NCI-H524 treated with DMSO at 0.1 percent for 48 hours (cell line): Measurements from ENCODE around the gene OVCH1.
"Not testable (repeated sequence)": the region's sequence is repeated elsewhere in the genome, so short reads cannot be mapped to it uniquely, and the experiment has no call there.

Experiments
- DNase-seq: peaks from one replicate; lab custom pipeline; 2025; lab: John Stamatoyannopoulos, UW

Gene OVCH1

DNA sequence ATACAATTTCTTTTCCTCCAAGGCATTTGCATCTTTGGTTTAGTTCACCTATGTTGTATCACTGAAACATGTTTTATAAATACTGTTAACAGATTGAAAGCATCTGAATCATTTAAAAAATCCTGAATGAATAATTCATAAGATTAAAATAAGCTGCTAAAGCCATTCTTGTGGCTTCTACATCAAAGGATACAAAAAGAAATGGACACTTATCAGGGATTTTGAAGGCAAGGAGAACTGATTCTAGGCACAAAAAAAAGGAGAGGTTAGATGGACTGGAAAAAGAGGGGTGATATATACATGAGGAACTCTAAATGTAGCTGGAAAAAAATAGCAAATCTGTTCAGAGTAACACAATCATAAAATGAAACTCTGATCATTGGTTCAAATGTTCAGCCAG lies 5.8 kb upstream of the OVCH1 start:
- no peak for DNase-seq

DNA sequence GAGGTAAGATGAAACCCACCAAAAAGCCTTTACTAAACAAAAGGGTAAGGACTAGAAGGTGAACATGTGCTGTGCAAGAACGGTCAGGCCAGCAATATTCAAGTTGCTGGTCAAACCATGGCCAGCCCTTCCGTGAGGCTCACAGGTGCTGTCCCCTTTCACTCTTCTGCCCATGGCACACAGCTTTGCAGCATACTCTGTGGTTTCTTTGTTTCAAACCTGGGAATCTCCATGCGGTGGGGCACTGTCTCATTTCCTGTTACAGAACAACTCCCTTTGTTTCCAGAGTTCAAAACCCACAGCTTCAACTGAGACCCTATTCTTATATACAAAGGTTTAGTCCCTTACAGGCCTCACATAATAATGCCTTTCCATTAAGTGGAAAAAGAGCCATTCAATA lies 1.7 kb upstream of the OVCH1 start:
- DNase-seq, result no peak

- DNase-seq, result no peak
Measured at GRCh38 chr12:29492891-29493290, 4.6 kb downstream of the OVCH1 start.

DNA sequence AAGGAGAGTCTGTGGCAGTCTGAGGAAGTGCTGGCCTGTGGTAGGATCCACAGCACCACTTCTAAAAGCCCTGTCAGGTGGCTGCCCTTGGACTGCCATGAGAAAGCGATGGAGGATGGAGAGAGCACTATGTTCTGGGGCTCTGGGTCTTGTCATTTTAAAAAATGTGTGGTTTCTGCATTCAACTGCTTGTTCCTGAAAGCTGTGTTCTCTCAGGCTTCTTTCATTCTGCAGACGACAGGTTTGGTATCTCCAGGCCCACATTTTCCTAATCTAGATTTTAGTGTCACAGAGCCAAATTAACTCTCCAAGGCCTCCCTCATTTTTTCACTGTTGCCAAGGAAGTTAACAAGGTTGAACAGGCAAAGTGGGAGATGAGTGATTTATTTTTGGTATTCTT lies 10.5 kb downstream of the OVCH1 start:
- no peak for DNase-seq

- DNase-seq, result no peak
Measured at GRCh38 chr12:29463198-29463597, 34.3 kb downstream of the OVCH1 start.

DNA sequence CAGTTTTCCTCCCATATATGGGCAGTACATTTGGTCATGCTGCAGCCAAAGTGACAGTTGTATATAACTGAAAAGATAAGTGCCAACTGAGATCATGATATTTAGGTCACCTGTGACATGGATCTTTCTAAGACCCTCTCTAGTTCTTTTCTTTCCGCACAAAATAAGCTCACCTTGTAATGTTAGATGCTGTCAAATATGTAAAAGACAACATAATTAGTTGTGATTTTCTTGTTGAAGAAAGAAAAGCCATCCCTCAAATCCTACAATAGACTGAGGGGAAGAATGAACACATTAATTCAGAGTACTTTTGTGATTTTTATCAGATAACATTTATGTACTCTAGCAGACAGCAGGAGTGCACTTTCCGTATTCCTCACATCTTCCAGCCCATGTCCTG lies 37.4 kb downstream of the OVCH1 start:
- no peak for DNase-seq

- no peak for DNase-seq
Measured at GRCh38 chr12:29455087-29455486, 42.4 kb downstream of the OVCH1 start.

- DNase-seq, result no peak
Measured at GRCh38 chr12:29451888-29452287, 45.6 kb downstream of the OVCH1 start.

DNA sequence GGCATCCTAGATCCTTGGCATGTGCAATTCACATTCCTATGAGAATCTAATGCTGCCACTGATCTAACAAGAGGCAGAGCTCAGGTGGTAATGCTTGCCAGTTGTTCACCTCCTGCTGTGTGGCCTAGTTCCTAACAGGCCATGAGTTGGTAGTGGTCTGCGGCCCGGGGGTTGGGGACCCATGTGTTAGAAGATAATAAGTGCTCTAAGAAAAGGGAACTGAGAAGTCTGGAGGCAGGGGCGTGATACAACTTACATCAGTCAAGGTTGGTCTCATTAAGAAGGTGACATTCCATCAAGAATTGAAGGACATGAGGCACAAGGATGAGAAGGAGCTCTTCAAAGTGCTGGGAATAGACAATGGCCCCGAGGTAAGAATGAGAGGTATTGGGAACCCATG lies 49.3 kb downstream of the OVCH1 start:
- DNase-seq, result no peak

DNA sequence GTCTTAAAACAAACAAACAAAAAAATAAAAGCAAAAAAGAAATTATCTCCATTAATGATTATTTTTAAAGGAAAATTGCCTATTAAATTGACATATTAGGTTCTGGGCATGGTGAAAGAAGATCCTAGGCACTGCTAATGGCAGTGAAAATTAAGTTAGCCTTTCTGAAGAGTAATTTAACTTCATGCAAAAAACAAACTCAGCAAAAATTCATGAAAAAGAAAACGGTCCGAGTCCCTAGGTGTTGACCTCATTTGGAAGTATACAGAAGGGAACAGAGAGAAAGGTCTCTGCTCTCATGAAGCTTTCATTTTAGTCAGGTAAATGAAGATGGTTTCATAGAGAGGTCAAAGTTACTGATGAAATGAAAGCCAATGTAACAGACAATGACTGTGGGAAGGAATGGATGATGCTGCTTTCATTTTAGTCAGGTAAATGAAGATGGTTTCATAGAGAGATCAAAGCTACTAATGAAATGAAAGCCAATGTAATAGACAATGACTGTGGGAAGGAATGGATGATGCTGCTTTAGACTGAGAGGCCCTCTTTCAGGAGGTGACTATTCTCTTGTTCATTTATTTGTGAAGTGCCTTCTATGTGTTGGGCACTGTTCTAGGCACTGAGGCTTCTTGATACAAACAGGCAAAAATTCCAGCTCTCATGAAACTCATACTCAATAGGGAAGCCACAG lies 50.1 kb downstream of the OVCH1 start:
- no peak for DNase-seq

DNA sequence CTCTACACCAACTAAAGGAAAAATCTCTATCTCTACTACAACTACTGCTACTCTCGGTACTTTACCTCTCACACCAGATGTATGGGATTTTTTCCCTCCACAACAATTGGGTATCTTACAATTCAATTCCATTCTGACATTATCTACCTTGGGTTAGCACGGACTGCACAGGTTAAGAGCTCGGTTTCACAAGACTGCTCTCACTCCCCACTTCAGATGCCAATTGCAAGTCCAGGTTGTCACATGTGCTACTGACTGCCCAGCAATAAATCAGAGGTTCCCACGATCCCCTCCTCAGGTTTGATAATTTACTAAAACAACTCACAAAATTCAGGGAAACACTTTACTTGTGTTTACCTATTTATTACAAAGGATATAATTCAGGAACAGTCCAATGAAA lies 58.0 kb downstream of the OVCH1 start:
- no peak for DNase-seq

GRCh38 chr12:29438752-29439408 lies 58.6 kb downstream of the OVCH1 start:
- DNase-seq, result no peak

GRCh38 chr12:29437575-29437974 lies 59.9 kb downstream of the OVCH1 start:
- DNase-seq, result no peak

GRCh38 chr12:29436815-29437214 lies 60.7 kb downstream of the OVCH1 start:
- DNase-seq, result not testable (repeated sequence)

DNA sequence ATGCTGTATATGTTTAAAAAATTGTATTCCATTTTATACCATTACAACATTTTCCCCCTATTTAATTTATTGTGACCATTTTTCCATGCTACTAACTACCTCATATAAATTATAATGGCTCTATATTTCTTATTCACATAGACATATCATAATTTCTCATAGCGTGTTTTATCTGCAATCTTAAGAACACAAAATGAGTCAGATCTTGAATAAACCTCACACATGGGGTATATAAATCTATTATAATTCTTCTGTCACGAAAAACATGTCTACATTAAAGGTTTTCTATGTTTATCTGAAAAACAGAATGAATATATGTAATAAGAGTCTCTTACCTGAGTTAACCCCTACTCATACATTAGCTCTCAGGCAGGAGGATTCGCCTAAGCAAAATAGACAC lies 66.0 kb downstream of the OVCH1 start:
- no peak for DNase-seq

- no peak for DNase-seq
Measured at GRCh38 chr12:29430716-29431044, 66.8 kb downstream of the OVCH1 start.

GRCh38 chr12:29429999-29430715 lies 67.3 kb downstream of the OVCH1 start:
- DNase-seq, result no peak

DNA sequence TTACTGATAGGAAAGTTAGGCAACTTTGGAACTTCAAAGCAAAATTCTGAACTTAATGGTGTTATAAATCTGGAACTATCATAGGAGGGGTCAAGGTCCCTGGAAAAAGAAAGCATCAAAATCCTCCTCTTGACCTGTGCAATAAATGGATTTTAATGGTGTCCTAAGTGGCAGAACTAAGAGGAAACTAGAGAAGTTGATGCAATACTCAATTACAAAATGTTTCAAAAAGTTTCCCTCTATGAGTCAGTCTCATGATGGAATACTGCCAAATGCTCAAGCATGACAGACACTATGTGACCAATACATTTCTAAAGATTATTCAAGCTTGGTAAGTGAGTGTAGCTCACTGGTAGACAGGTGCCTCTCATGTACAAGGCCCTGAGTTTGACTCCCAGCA lies 68.9 kb downstream of the OVCH1 start:
- no peak for DNase-seq

DNA sequence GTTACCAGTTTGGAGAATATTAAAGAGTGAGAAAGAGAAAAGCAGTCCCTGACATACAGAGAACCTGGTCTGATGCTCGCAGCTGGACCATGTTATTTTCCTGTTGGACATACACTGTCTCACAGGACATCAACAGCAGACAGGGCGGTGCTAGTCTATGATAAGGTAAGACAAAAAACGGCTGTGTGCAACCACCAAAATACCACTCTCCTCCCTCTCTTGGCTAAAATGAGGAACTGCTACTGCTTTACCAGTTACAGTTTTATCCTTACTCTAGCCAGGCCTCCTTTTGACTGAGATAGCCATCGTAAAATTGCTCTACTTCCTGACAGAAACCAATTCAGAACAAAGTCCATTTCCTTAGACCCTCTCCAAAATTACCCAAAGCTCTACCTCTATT lies 69.5 kb downstream of the OVCH1 start:
- DNase-seq, result no peak

DNA sequence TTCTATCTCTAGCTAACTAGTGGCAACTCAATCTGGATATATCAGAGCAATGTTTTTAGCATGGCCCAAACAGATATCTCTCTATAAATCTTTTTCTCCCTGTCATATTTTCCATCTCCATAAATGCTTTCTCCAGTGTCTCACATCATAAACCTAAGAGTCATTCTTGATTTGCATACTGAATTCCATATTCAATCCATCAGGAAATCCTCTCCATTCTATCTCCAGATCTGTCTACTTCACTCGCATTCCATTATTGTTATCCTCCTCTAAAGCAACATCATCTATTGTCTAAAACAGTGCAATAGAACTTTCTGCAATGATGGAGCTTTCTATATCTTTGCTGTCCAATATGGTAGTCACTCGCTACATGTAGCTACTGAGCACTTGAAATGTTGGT lies 71.0 kb downstream of the OVCH1 start:
- DNase-seq, result no peak

DNA sequence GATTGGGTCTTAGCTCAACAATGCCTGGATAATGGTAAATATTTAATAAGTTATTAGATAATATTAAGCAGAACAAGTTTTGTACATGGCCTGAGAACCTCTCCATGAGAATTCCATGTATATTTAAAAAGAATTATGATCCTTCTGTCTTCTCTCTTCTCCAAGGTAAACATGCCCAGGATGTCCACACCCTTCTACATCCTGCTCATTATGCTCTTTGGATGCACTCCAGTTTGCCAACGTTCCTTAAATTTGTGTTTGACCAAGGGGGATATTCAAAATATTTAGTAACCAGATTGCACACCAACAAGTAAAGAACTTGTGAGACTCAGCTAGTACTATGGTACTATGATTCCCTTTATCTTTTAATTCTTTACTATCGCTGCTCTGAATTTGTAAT lies 71.8 kb downstream of the OVCH1 start:
- no peak for DNase-seq

- DNase-seq, result no peak
Measured at GRCh38 chr12:29416748-29417147, 80.7 kb downstream of the OVCH1 start.

DNA sequence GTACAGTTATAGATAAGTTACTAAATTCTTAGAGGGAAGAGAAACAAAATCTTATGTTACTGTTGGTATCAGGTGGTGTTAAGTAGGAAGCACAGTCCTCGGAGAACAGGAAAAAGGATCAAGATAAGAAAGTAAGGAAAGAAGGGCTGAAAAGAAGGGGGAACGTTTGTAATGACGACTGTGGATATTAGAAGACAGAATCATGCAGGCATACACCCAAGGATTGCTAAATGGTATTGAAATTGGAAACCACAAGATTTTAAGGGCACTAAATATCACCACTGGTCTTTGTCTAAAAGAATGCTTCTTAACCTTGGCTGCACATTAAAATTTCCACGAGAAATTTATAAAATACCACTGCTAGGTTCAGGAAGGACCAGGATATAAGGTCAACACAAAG lies 82.4 kb downstream of the OVCH1 start:
- no peak for DNase-seq

GRCh38 chr12:29414368-29414767 lies 83.1 kb downstream of the OVCH1 start:
- no peak for DNase-seq
